Measurements from ENCODE around the gene RPAP3. TPM values are rescaled to one million over a fixed set of nuclear protein-coding genes. Genes with fewer than 3 reads are reported as not detected.

The RPAP3 gene
- total RNA-seq, 1 experiment from 2014 or later, result 48.9 TPM

DNA sequence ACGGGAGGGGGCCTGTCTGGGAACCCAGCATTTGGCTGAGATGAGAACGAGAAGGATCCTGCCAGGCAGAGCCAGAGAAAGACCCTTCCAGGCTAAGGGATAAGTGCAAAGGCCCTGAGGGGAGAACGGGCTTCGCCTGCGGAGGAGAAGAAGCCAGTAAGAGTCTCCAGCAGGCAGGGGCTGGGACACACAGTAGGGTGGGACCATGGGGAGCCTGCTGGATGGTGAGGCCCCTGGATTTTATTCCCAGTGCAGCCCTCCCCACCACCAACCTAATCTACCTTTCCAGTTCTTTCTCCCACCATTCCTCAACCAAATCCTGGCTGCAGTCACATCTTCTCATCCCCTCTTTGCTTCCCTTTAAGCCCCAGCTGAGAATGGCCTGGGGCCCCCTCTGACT, 40.2 kb upstream of the RPAP3 start:
- H3K56ac ChIP-seq (ENCODE audit: insufficient read length, low read depth, low read length), result no peak overlapping the region
- no peak overlapping the region for H3K4ac ChIP-seq (ENCODE audit: low read depth, low read length)
- no peak overlapping the region for H3K27ac ChIP-seq (ENCODE audit: insufficient read length, low read depth, low read length)
- H3K79me1 ChIP-seq (ENCODE audit: insufficient read depth, low read depth, low read length, poor library complexity, severe bottlenecking), result no peaks in the 10 kb centered on the region
- H4K5ac ChIP-seq (ENCODE audit: insufficient read length, low read depth, low read length), result no peak overlapping the region
- no peak overlapping the region for H2BK20ac ChIP-seq (ENCODE audit: low read depth, low read length, poor library complexity, severe bottlenecking)
- Mint-ChIP-seq H3K4me3 (no peak overlapping the region), H3K27ac (no peak overlapping the region), H3K36me3 (ENCODE audit: insufficient read depth in 1 of 3, low read depth in 3 of 3) (peaks cover 0 to 10% (median 2%) of the 10 kb centered on the region in 3 experiments; a peak in 4 of 7 replicates), H3K27me3 (ENCODE audit: low read depth) (peaks cover 7% of the 10 kb centered on the region), H3K4me1 (peaks cover 26 to 33% of the 10 kb centered on the region in 2 experiments), H3K9me3 (no peaks in the 10 kb centered on the region)
- WGBS (ENCODE audit: extremely low coverage, insufficient read length, low lambda C conversion rate), result no CpG with 5 or more reads among the region's 5 CpGs
- no peak overlapping the region for H2AFZ ChIP-seq (ENCODE audit: low read length)
- H3K79me2 ChIP-seq (ENCODE audit: insufficient read depth, low read length), result no peaks in the 10 kb centered on the region
- H2BK5ac ChIP-seq (ENCODE audit: insufficient read length, low read length), result no peak overlapping the region
- H3K27me3 ChIP-seq (ENCODE audit: insufficient read depth, low read length), result no peaks in the 10 kb centered on the region
- no peak for DNase-seq
- H3K14ac ChIP-seq (ENCODE audit: insufficient read depth, low read length), result no peak overlapping the region
- no peak overlapping the region for H3K23ac ChIP-seq (ENCODE audit: insufficient read length, low read depth, low read length)
- TF ChIP-seq, protein P1, sequence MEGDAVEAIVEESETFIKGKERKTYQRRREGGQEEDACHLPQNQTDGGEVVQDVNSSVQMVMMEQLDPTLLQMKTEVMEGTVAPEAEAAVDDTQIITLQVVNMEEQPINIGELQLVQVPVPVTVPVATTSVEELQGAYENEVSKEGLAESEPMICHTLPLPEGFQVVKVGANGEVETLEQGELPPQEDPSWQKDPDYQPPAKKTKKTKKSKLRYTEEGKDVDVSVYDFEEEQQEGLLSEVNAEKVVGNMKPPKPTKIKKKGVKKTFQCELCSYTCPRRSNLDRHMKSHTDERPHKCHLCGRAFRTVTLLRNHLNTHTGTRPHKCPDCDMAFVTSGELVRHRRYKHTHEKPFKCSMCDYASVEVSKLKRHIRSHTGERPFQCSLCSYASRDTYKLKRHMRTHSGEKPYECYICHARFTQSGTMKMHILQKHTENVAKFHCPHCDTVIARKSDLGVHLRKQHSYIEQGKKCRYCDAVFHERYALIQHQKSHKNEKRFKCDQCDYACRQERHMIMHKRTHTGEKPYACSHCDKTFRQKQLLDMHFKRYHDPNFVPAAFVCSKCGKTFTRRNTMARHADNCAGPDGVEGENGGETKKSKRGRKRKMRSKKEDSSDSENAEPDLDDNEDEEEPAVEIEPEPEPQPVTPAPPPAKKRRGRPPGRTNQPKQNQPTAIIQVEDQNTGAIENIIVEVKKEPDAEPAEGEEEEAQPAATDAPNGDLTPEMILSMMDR (conservative IDR thresholded peaks at IDR 0.05), result no peak
- H3K4me2 ChIP-seq (ENCODE audit: insufficient read depth, insufficient read length, low read length), result no peak overlapping the region
- no peak overlapping the region for H4K91ac ChIP-seq (ENCODE audit: insufficient read length, low read depth, low read length)
- H2BK15ac ChIP-seq (ENCODE audit: low read depth, low read length), result no peak overlapping the region
- no peaks in the 10 kb centered on the region for H4K20me1 ChIP-seq (ENCODE audit: control insufficient read depth, insufficient read depth, insufficient read length)
- no peak overlapping the region for H2AK5ac ChIP-seq (ENCODE audit: insufficient read length, low read length)
- H3T11ph ChIP-seq (ENCODE audit: low read length), result no peak overlapping the region
- H3K18ac ChIP-seq (ENCODE audit: insufficient read length, low read depth, low read length), result no peak overlapping the region
- H2BK120ac ChIP-seq (ENCODE audit: low read depth, low read length, poor library complexity, severe bottlenecking), result no peak overlapping the region
- H4K8ac ChIP-seq (replicated peaks; ENCODE audit: insufficient read length, low read depth, low read length), result no peak overlapping the region
- peaks cover 4% of the 10 kb centered on the region; the same call in 1 of the 2 replicates for H3K4me1 ChIP-seq (ENCODE audit: insufficient read depth, low read length)
- no peaks in the 10 kb centered on the region for H3K9me3 ChIP-seq (ENCODE audit: control insufficient read depth, low read depth, low read length)
- H2BK12ac ChIP-seq (ENCODE audit: insufficient read length, low read depth, low read length), result no peak overlapping the region
- H3K23me2 ChIP-seq (ENCODE audit: insufficient read length, low read depth, low read length, poor library complexity, severe bottlenecking), result no peaks in the 10 kb centered on the region
- no peak overlapping the region for H3K9ac ChIP-seq (ENCODE audit: extremely low read depth, insufficient read length, low read length)

Measured in H9 (cell line).